Endothelial cell of umbilical vein (primary cell): ENCODE data around the gene CEP170. TPM values are rescaled to one million over a fixed set of nuclear protein-coding genes. Genes with fewer than 3 reads are reported as not detected.
A peak's percentile ranks its signal among the peaks of the same experiment; 100 is the strongest.
"Not testable (repeated sequence)": the region's sequence is repeated elsewhere in the genome, so short reads cannot be mapped to it uniquely, and the experiment has no call there.

Experiments used
- BruUV-seq: library from RNA; stranded (reverse); fragments of 400-500 nt; replicated peaks from 2 replicates; lab custom pipeline; 2021; lab: Mats Ljungman, UMichigan
- CTCF ChIA-PET: fragments of 300-600, 350-600 bp; sonication (Branson Sonifier 250); formaldehyde crosslinking; loops from one replicate; lab custom pipeline; 2021; ENCODE audit warnings: antibody characterized with exemption, inconsistent platforms; lab: Charles Lee
- POLR2A ChIA-PET: fragments of 300-600, 350-600 bp; sonication (Branson Sonifier 250); formaldehyde crosslinking; loops from one replicate; lab custom pipeline; 2021; ENCODE audit warnings: antibody characterized with exemption, inconsistent platforms; lab: Charles Lee
- DNase-seq: peaks from one replicate; pipeline ENCODE4 v3.0.0-alpha.2; 2011; ENCODE audit warnings: low read depth, low spot score
- FAIRE-seq: peaks from 2 replicates; lab custom pipeline; 2011; peaks lifted over from hg19 to GRCh38; lab: Jason Lieb, UNC
- H2AFZ ChIP-seq: 2 replicates; pipeline ENCODE4 v1.6.0; 2012; ENCODE audit warnings: low read depth, low read length, control low read depth, inconsistent platforms
- H3K27ac ChIP-seq: 2 replicates; pipeline ENCODE4 v1.5.1; 2011; ENCODE audit warnings: low read depth, mild to moderate bottlenecking, control low read depth, low read length, moderate library complexity; ENCODE audit not compliant: insufficient read depth
- H3K27me3 ChIP-seq, 2 experiments: 2 replicates each; pipeline versions ENCODE4 v1.6.0 to v1.6.1; 2011; ENCODE audit warnings: low read length in 2 of 2, mixed read lengths in 1 of 2; ENCODE audit not compliant: control insufficient read depth in 2 of 2, insufficient read depth in 2 of 2
- H3K36me3 ChIP-seq, 2 experiments: 2 replicates in 1 of 2; 3 replicates in 1 of 2; pipeline ENCODE4 v1.5.1; 2011; ENCODE audit warnings: low read length in 2 of 2, mild to moderate bottlenecking in 1 of 2, moderate library complexity in 1 of 2; ENCODE audit not compliant: control insufficient read depth in 2 of 2, insufficient read depth in 2 of 2; ENCODE audit errors: extremely low read depth in 1 of 2
- H3K4me1 ChIP-seq: 3 replicates; pipeline ENCODE4 v1.5.1; 2011; ENCODE audit warnings: mild to moderate bottlenecking, low read length; ENCODE audit not compliant: control insufficient read depth, insufficient read depth; ENCODE audit errors: extremely low read depth
- H3K4me2 ChIP-seq: 2 replicates; pipeline ENCODE4 v1.6.1; 2011; ENCODE audit warnings: low read length, control low read depth, mixed read lengths; ENCODE audit not compliant: insufficient read depth
- H3K4me3 ChIP-seq, 3 experiments: fragments of 200-600 bp in 1 of 3; sonication (generic), shearing (Covaris generic) in 1 of 3; replicated peaks in 1 of 3; 2 replicates each; pipeline ENCODE4 v1.5.1; 2011 to 2016; ENCODE audit warnings: control low read depth in 3 of 3, low read length in 3 of 3, mild to moderate bottlenecking in 2 of 3, inconsistent platforms in 1 of 3, low read depth in 1 of 3, moderate library complexity in 1 of 3; ENCODE audit not compliant: insufficient read depth in 1 of 3
- H3K79me2 ChIP-seq: 2 replicates; pipeline ENCODE4 v1.6.0; 2012; ENCODE audit warnings: low read length, inconsistent platforms; ENCODE audit not compliant: control insufficient read depth, insufficient read depth
- H3K9ac ChIP-seq: replicated peaks from 2 replicates; pipeline ENCODE3; 2011; ENCODE audit warnings: low read length, control low read depth; ENCODE audit not compliant: insufficient read depth; ENCODE audit errors: extremely low read depth
- H3K9me1 ChIP-seq: replicated peaks from 3 replicates; pipeline ENCODE4 v1.6.0; 2011; ENCODE audit warnings: mild to moderate bottlenecking, low read length; ENCODE audit not compliant: control insufficient read depth, insufficient read depth; ENCODE audit errors: extremely low read depth
- H3K9me3 ChIP-seq: replicated peaks from 2 replicates; pipeline ENCODE4 v1.5.1; 2012; ENCODE audit warnings: low read length, inconsistent platforms; ENCODE audit not compliant: control insufficient read depth, insufficient read depth
- H4K20me1 ChIP-seq: replicated peaks from 2 replicates; pipeline ENCODE3; 2011; ENCODE audit warnings: mild to moderate bottlenecking, low read length; ENCODE audit not compliant: control insufficient read depth, insufficient read depth; ENCODE audit errors: extremely low read depth
- dilution Hi-C: fragments of 300-500 bp; cut with MboI; formaldehyde crosslinking; loops from one replicate; pipeline ENCODE4 v1.15.0; 2019; ENCODE audit warnings: low sequenced_read_pairs; ENCODE audit not compliant: extremely low pct_ligation_motif_present
- intact Hi-C: fragments of 100-400 bp; cut with micrococcal nuclease; formaldehyde crosslinking; loops from one replicate; pipeline ENCODE4 v1.10.0; 2022
- polyA plus RNA-seq, 4 experiments: library from polyadenylated mRNA; depleted of rRNA in 3 of 4; stranded (reverse) in 3 of 4; unstranded in 1 of 4; fragments of >200 nt; gene quantifications; 2 replicates each; pipeline versions ENCODE4 v1.2.1 to v1.2.3, GENCODE V29; 2011 to 2012; ENCODE audit warnings: missing spikeins in 1 of 4
- total RNA-seq: library from RNA; stranded (reverse); gene quantifications from 2 replicates; pipeline ENCODE4 v1.2.3, GENCODE V29; 2021

Gene CEP170
- total and polyA plus RNA-seq, 2 donors (not counting 3 experiments of a cell fraction or from before 2014, with no cell fraction given), result 49.6 to 225 TPM

DNA sequence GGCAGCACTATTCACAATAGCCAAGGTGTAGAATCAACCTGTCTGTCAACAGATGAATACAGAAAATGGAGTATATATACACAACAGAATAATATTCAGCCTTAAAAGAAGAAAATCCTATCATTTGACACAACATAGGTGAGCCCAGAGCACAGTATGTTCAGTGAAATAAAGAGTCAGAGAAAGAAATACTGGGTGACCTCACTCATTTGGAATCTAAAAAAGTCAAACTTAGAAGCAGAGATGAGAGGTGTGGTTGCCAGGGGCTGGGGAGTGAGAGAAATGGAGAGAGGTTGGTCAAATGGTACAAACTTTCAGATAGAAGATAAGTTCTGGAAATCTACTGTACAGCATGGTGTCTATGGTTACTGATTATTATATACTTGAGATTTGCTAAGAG, 150.0 kb downstream of the CEP170 start:
- H3K36me3 ChIP-seq, H3K4me3 ChIP-seq, H3K27ac ChIP-seq, H3K9me1 ChIP-seq, H4K20me1 ChIP-seq, H2AFZ ChIP-seq, H3K27me3 ChIP-seq, BruUV-seq, H3K4me1 ChIP-seq, CTCF ChIA-PET, H3K9me3 ChIP-seq, DNase-seq, H3K9ac ChIP-seq, intact Hi-C loops, POLR2A ChIA-PET, H3K4me2 ChIP-seq, dilution Hi-C loops, H3K79me2 ChIP-seq: not testable (repeated sequence)
- peak; percentile 46 for FAIRE-seq

DNA sequence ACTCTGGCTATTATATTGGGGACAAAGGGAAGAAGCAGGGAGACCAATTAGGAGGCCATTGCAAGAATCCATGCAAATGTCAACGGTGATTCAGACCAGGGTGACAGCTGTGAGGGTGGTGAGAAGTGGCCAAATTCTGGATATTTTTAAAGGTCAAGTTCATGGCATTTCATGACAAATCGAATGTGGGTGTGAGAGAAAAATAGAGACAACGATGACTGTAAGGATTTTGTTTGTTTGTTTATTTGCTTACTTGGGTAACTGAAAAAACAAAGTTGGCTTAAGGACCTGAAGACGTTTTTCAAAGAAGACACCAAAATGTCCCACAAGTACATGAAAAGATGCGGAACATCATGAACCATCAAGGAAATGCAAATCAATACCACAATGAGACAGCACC, 150.6 kb downstream of the CEP170 start:
- H3K9me1 ChIP-seq, intact Hi-C loops, DNase-seq, H3K27me3 ChIP-seq, POLR2A ChIA-PET, H3K79me2 ChIP-seq, H4K20me1 ChIP-seq, H3K27ac ChIP-seq, BruUV-seq, H3K9me3 ChIP-seq, dilution Hi-C loops, H3K9ac ChIP-seq, H2AFZ ChIP-seq, H3K4me2 ChIP-seq, H3K36me3 ChIP-seq, H3K4me1 ChIP-seq, H3K4me3 ChIP-seq, CTCF ChIA-PET: not testable (repeated sequence)
- peak; percentile 62 for FAIRE-seq

DNA sequence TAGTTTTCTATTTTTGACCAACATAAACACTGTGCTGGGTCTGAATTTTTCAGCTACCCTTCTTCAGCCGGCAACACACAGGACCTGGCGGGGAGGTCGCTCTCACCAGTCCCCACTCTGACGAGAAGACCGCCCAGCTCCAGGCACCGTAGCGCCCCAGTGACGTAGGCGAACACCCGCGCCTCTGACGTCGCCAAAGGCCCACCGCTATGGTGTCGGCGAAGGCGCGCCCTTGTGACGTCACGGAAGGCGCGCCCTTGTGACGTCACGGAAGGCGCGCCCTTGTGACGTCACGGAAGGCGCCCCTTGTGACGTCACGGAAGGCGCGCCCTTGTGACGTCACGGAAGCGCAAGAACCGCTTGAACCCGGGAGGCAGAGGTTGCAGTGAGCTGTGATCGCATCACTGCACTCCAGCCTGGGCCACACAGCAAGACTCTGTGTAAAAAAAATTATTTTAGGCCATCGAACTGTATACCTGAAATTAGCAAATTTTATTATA, 153.5 kb downstream of the CEP170 start:
- H3K27ac ChIP-seq, result peak overlapping the region; percentile 45
- H3K4me1 ChIP-seq, H3K9me1 ChIP-seq, dilution Hi-C loops, BruUV-seq, H3K9me3 ChIP-seq, H3K27me3 ChIP-seq, H3K79me2 ChIP-seq, H3K9ac ChIP-seq, intact Hi-C loops, CTCF ChIA-PET, H4K20me1 ChIP-seq, H3K36me3 ChIP-seq: not testable (repeated sequence)
- FAIRE-seq, result peak; percentile 21
- peak overlapping the region in 2 of 3 experiments; percentile 28 to 42 for H3K4me3 ChIP-seq
- peak overlapping the region; percentile 6 for H3K4me2 ChIP-seq
- POLR2A ChIA-PET, result interaction anchor here (0.8 kb wide), 1 partner anchor 14 kb away, joined by 3 read pairs; no protein-coding TSS in a partner anchor
- DNase-seq, result peak; percentile 57
- H2AFZ ChIP-seq, result peak overlapping the region; percentile 41

- H3K4me1 ChIP-seq, H3K27me3 ChIP-seq, H3K9me3 ChIP-seq, BruUV-seq, POLR2A ChIA-PET, FAIRE-seq, CTCF ChIA-PET, H2AFZ ChIP-seq, intact Hi-C loops, H3K9me1 ChIP-seq, DNase-seq, H4K20me1 ChIP-seq, H3K4me3 ChIP-seq, H3K36me3 ChIP-seq, H3K79me2 ChIP-seq, H3K9ac ChIP-seq, H3K4me2 ChIP-seq, H3K27ac ChIP-seq, dilution Hi-C loops: not testable (repeated sequence)
Measured at GRCh38 chr1:243087368-243087767, 167.7 kb downstream of the CEP170 start.
